A549 (cell line): ENCODE results near the gene SIRT2. TPM values are rescaled to one million over a fixed set of nuclear protein-coding genes. Genes with fewer than 3 reads are reported as not detected.
A peak's percentile ranks its signal among the peaks of the same experiment; 100 is the strongest.
"Not testable (repeated sequence)": the region's sequence is repeated elsewhere in the genome, so short reads cannot be mapped to it uniquely, and the experiment has no call there.

Source experiments
- ATAC-seq, 2 experiments: fragments of 200-7000 bp in 1 of 2; fragments of >200 bp in 1 of 2; cut with Nextera tagmentation in 1 of 2; cut with Tn5 transposase in 1 of 2; 3 replicates each; pipeline versions ENCODE4 v1.8.0 to v1.9.1; 2018 to 2020; ENCODE audit warnings: mild to moderate bottlenecking in 1 of 2, moderate library complexity in 1 of 2
- CTCF ChIA-PET: fragments of 300-600 bp; sonication (Branson Sonifier 250); formaldehyde crosslinking; extraction: SDS; loops from one replicate; lab custom pipeline; 2021; ENCODE audit warnings: antibody characterized with exemption, inconsistent platforms; lab: Yijun Ruan, JAX
- POLR2A ChIA-PET: fragments of 350-600 bp; formaldehyde crosslinking; extraction: SDS; loops from one replicate; lab custom pipeline; 2021; ENCODE audit warnings: antibody characterized with exemption, inconsistent platforms; lab: Yijun Ruan, JAX
- DNase-seq, 2 experiments: peaks; one replicate each; pipeline versions ENCODE4 v3.0.0 to v3.0.0-alpha.2; 2011 to 2016; ENCODE audit warnings: low read depth in 1 of 2, low spot score in 1 of 2
- FAIRE-seq: peaks from 2 replicates; lab custom pipeline; 2011; peaks lifted over from hg19 to GRCh38; lab: Jason Lieb, UNC
- H3K27ac ChIP-seq, 2 experiments: fragments of >200 bp; sonication (Bioruptor Twin); formaldehyde crosslinking; 3 replicates each; pipeline ENCODE4 v1.5.1; 2016 to 2017
- H3K4me1 ChIP-seq: fragments of >200 bp; sonication (Bioruptor Twin); formaldehyde crosslinking; 3 replicates; pipeline ENCODE4 v1.6.1; 2016
- H3K4me2 ChIP-seq: fragments of >200 bp; sonication (Bioruptor Twin); formaldehyde crosslinking; 3 replicates; pipeline ENCODE4 v1.6.1; 2016
- H3K4me3 ChIP-seq: fragments of >200 bp; sonication (Bioruptor Twin); formaldehyde crosslinking; 3 replicates; pipeline ENCODE4 v1.5.1; 2016
- H3K9me3 ChIP-seq: fragments of >200 bp; sonication (Bioruptor Twin); formaldehyde crosslinking; 3 replicates; pipeline ENCODE4 v1.6.1; 2016
- CBX2 ChIP-seq: fragments of 200-600 bp; sonication (generic); IDR thresholded peaks from 2 replicates; pipeline ENCODE4 v1.6.1; 2016; ENCODE audit warnings: low read depth, mild to moderate bottlenecking, borderline replicate concordance
- CHD4 ChIP-seq: fragments of 200-600 bp; sonication (generic); IDR thresholded peaks from 2 replicates; pipeline ENCODE4 v1.6.1; 2016; ENCODE audit warnings: antibody characterized with exemption, mild to moderate bottlenecking, borderline replicate concordance
- ESRRA ChIP-seq: fragments of 150-350 bp; IDR thresholded peaks from 2 replicates; pipeline ENCODE4 v1.6.1; 2014; ENCODE audit warnings: mild to moderate bottlenecking, low read length, borderline replicate concordance
- FOSL2 ChIP-seq, 2 experiments: fragments of 450-650 bp in 1 of 2; fragments of >200 bp in 1 of 2; sonication (Bioruptor Twin) in 1 of 2; formaldehyde crosslinking; IDR thresholded peaks; 2 replicates each; pipeline versions ENCODE4 v1.5.0 to v1.6.1; 2016 to 2020; ENCODE audit warnings: mild to moderate bottlenecking in 1 of 2, moderate library complexity in 1 of 2
- NFE2L2 ChIP-seq: fragments of 150-350 bp; conservative IDR thresholded peaks from 2 replicates; pipeline ENCODE4 v1.6.1; 2014; ENCODE audit warnings: low read length
- PBX3 ChIP-seq: IDR thresholded peaks from 2 replicates; pipeline ENCODE4 v1.6.1; 2012
- ZFP36 ChIP-seq: fragments of 450-650 bp; IDR thresholded peaks from 2 replicates; pipeline ENCODE4 v1.6.1; 2014; ENCODE audit warnings: borderline replicate concordance; ENCODE audit not compliant: partially characterized antibody
- WGBS: methylation state at CpG from one replicate; pipeline ENCODE4 v1.1.6; 2017; ENCODE audit errors: missing lambda C conversion rate; 5-methylcytosine and 5-hydroxymethylcytosine counted together
- polyA plus RNA-seq, 4 experiments: library from polyadenylated mRNA; depleted of rRNA in 3 of 4; stranded (reverse); fragments of >200 nt; fragmentation: RNase III in 1 of 4; extraction: RNeasy Plus Mini Kit Qiagen cat#74134 plus additional on column Dnase treatment in 1 of 4; gene quantifications; 2 replicates in 3 of 4; 3 replicates in 1 of 4; pipeline ENCODE4 v1.2.3, GENCODE V29; 2011 to 2017
- TF ChIP-seq, protein P1 (sequence below): fragments of >200 bp; sonication (Bioruptor Twin); formaldehyde crosslinking; IDR thresholded peaks from 3 replicates; pipeline ENCODE4 v1.5.1; 2016
- TF ChIP-seq, protein P2 (sequence below): fragments of 200-600 bp; sonication (generic); IDR thresholded peaks from 2 replicates; pipeline ENCODE4 v1.6.1; 2016; ENCODE audit warnings: antibody characterized with exemption, mild to moderate bottlenecking, moderate library complexity
- TF ChIP-seq, protein P3 (sequence below): fragments of 250-450 bp; sonication (Bioruptor Pico); IDR thresholded peaks from 2 replicates; pipeline ENCODE4 v1.5.0; 2021; ENCODE audit warnings: mild to moderate bottlenecking, moderate library complexity, borderline replicate concordance

SIRT2 gene
- polyA plus RNA-seq, 2 of the 4 experiments (the other 2 are of a cell fraction), result 28.6 to 30.4 TPM

GRCh38 chr19:38890686-38891085, 8.7 kb downstream of the SIRT2 start (continued):
- no peak for TF ChIP-seq CBX2

DNA sequence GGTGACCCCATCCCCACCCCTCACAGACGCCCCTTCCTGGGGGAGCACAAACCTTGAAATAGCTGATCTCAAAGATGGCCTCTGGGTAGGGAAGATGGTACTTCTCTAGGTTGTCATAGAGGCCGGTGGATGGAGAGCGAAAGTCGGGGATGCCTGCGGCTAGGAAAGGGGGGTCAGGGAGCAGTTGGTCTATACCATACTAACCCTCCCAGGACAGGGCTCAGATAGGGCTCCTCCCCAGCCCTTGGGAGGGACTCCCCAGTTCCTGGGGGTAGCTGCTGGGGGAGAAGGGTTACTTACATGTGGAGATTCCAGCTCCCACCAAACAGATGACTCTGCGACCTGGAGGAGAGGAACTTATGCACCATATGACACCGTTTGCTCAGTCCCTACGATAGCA, 9.6 kb downstream of the SIRT2 start:
- CTCF ChIA-PET, result interaction anchor here (0.5 to 31.8 kb wide), 9 partner anchors 22 to 487 kb away, joined by 3 to 652 read pairs (median 5); partner anchors contain the start of genes FAM98C and RINL
- TF ChIP-seq PBX3, result no peak
- TF ChIP-seq, protein P1, sequence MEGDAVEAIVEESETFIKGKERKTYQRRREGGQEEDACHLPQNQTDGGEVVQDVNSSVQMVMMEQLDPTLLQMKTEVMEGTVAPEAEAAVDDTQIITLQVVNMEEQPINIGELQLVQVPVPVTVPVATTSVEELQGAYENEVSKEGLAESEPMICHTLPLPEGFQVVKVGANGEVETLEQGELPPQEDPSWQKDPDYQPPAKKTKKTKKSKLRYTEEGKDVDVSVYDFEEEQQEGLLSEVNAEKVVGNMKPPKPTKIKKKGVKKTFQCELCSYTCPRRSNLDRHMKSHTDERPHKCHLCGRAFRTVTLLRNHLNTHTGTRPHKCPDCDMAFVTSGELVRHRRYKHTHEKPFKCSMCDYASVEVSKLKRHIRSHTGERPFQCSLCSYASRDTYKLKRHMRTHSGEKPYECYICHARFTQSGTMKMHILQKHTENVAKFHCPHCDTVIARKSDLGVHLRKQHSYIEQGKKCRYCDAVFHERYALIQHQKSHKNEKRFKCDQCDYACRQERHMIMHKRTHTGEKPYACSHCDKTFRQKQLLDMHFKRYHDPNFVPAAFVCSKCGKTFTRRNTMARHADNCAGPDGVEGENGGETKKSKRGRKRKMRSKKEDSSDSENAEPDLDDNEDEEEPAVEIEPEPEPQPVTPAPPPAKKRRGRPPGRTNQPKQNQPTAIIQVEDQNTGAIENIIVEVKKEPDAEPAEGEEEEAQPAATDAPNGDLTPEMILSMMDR, result no peak
- TF ChIP-seq NFE2L2, result no peak
- WGBS, result 83% methylated on average over 8 of the region's 8 CpGs

DNA sequence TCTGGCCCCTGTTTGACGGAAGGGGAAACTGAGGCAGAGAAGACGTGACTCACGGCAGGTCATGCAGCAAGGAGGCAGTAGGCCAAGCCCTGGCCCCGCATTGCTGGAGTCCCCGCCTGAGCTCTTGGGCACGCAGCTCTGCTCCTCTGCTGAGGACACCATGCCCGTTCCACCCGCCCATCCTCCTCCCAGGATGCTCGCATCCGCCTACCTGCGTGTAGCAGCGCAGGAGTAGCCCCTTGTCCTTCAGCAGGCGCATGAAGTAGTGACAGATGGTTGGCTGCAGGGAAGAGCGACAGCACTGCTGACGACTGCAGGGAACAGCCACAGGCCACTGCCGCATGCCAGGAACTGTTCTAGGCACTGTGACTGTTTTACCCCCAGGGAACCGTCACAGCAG, 10.5 kb downstream of the SIRT2 start:
- DNase-seq (no peak), FAIRE-seq (no peak)
- Histone ChIP-seq H3K4me2 (no peak overlapping the region), H3K27ac (no peak overlapping the region)
- no peak for TF ChIP-seq ZFP36
- TF ChIP-seq CHD4, result no peak
- TF ChIP-seq CBX2, result no peak
- TF ChIP-seq, all 56 proteins: peak for 0
- POLR2A ChIA-PET, result no interaction called here
- no peak for ATAC-seq
- CTCF ChIA-PET, result interaction anchor here (0.6 to 31.8 kb wide), 11 partner anchors 11 to 486 kb away, joined by 3 to 652 read pairs (median 9); partner anchors contain the start of genes FAM98C, MRPS12, NFKBIB and RINL
- Histone ChIP-seq H3K4me1 (no peaks in the 10 kb centered on the region), H3K9me3 (no peaks in the 10 kb centered on the region), H3K4me3 (no peak overlapping the region)
- WGBS, result 93% methylated on average over 17 of the region's 17 CpGs

More for the DNA sequence above, 9.6 kb downstream of the SIRT2 start:
- no peak overlapping the region for H3K4me3 ChIP-seq
- no peak for ATAC-seq
- POLR2A ChIA-PET, result no interaction called here
- no peak for FAIRE-seq
- no peaks in the 10 kb centered on the region for H3K4me1 ChIP-seq
- H3K9me3 ChIP-seq, result no peaks in the 10 kb centered on the region
- H3K4me2 ChIP-seq, result no peak overlapping the region
- no peak for DNase-seq
- H3K27ac ChIP-seq, result no peak overlapping the region

DNA sequence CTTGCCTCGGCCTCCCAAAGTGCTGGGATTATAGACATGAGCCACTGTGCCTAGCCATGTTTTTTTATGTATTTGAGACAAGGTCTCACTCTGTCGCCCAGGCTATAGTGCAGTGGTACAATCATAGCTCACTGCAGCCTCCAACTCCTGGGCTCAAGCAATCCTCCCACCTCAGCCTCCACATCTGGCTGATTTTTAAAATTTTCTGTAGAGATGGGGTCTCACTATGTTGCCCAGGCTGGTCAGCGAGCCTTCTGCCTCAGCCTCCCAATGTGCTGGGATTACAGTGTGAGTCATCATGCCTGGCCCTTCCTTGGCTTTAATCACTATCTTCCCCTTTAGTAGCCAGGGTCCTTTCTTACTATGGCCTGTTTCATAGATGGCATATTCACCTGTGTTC, 14.7 kb downstream of the SIRT2 start:
- CTCF ChIA-PET, result interaction anchor here (0.6 to 31.8 kb wide), 5 partner anchors 12 to 340 kb away, joined by 3 to 652 read pairs (median 6); partner anchors contain the start of gene RINL
- H3K27ac ChIP-seq; TF ChIP-seq FOSL2 (IDR thresholded peaks at IDR 0.05): not testable (repeated sequence)
- peak; percentile 24; the same call in 1 of the 2 replicates for TF ChIP-seq FOSL2 (CRISPR knock-in tag; IDR thresholded peaks at IDR 0.05)
- TF ChIP-seq, all 56 proteins: peak for 1; not testable (repeated sequence) for 55
- WGBS, result 88% methylated on average over 3 of the region's 3 CpGs
- H3K4me2 ChIP-seq, FAIRE-seq, H3K4me1 ChIP-seq, DNase-seq, POLR2A ChIA-PET, H3K9me3 ChIP-seq, H3K4me3 ChIP-seq, ATAC-seq: not testable (repeated sequence)

DNA sequence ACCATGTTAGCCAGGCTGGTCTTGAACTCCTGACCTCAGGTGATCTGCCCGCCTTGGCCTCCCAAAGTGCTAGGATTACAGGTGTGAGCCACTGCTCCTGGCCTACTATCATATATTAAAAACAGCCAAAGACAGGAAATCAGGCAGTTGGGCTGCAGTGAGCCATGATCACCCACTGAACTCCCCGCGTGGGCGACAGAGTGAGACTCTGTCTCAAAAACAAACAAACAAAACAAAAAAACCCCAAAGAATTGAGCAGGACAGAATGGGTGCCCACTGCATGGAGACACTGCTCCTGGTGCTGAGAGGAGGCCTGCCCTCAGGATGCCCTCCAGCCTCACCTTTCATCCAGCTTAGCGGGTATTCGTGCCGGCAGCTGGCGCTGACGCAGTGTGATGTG, 16.1 kb downstream of the SIRT2 start:
- CTCF ChIA-PET, result interaction anchor here (31.8 kb wide), 1 partner anchor 15 kb away, joined by 652 read pairs; the partner anchor contains the start of gene RINL
- POLR2A ChIA-PET, result interaction anchor here (0.7 kb wide), 1 partner anchor 84 kb away, joined by 3 read pairs; no protein-coding TSS in a partner anchor

More for the DNA sequence above, 16.1 kb downstream of the SIRT2 start:
- no peak for TF ChIP-seq ESRRA
- TF ChIP-seq, protein P2, sequence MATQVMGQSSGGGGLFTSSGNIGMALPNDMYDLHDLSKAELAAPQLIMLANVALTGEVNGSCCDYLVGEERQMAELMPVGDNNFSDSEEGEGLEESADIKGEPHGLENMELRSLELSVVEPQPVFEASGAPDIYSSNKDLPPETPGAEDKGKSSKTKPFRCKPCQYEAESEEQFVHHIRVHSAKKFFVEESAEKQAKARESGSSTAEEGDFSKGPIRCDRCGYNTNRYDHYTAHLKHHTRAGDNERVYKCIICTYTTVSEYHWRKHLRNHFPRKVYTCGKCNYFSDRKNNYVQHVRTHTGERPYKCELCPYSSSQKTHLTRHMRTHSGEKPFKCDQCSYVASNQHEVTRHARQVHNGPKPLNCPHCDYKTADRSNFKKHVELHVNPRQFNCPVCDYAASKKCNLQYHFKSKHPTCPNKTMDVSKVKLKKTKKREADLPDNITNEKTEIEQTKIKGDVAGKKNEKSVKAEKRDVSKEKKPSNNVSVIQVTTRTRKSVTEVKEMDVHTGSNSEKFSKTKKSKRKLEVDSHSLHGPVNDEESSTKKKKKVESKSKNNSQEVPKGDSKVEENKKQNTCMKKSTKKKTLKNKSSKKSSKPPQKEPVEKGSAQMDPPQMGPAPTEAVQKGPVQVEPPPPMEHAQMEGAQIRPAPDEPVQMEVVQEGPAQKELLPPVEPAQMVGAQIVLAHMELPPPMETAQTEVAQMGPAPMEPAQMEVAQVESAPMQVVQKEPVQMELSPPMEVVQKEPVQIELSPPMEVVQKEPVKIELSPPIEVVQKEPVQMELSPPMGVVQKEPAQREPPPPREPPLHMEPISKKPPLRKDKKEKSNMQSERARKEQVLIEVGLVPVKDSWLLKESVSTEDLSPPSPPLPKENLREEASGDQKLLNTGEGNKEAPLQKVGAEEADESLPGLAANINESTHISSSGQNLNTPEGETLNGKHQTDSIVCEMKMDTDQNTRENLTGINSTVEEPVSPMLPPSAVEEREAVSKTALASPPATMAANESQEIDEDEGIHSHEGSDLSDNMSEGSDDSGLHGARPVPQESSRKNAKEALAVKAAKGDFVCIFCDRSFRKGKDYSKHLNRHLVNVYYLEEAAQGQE, result no peak
- TF ChIP-seq, protein P3, sequence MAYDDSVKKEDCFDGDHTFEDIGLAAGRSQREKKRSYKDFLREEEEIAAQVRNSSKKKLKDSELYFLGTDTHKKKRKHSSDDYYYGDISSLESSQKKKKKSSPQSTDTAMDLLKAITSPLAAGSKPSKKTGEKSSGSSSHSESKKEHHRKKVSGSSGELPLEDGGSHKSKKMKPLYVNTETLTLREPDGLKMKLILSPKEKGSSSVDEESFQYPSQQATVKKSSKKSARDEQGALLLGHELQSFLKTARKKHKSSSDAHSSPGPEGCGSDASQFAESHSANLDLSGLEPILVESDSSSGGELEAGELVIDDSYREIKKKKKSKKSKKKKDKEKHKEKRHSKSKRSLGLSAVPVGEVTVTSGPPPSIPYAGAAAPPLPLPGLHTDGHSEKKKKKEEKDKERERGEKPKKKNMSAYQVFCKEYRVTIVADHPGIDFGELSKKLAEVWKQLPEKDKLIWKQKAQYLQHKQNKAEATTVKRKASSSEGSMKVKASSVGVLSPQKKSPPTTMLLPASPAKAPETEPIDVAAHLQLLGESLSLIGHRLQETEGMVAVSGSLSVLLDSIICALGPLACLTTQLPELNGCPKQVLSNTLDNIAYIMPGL (CRISPR knock-in tag), result no peak
- ATAC-seq, result no peak
- no peak for FAIRE-seq
- no peak for DNase-seq
- WGBS, result 95% methylated on average over 9 of the region's 9 CpGs
- no peak overlapping the region for H3K4me2 ChIP-seq
- no peak overlapping the region for H3K4me3 ChIP-seq
- no peaks in the 10 kb centered on the region for H3K4me1 ChIP-seq
- H3K9me3 ChIP-seq, result no peaks in the 10 kb centered on the region
- H3K27ac ChIP-seq, result no peak overlapping the region
